Right lobe of liver (tissue), 6 donors: Measurements from ENCODE around the gene PRR5L. TPM values are rescaled to one million over a fixed set of nuclear protein-coding genes. Genes with fewer than 3 reads are reported as not detected.
A peak's percentile ranks its signal among the peaks of the same experiment; 100 is the strongest.

Experiments used
- ATAC-seq, 4 donors: fragments of 200-7000 bp; cut with Tn5 transposase; one replicate each; pipeline ENCODE4 v1.9.1; 2020; ENCODE audit warnings: mild to moderate bottlenecking in 4 of 4, moderate library complexity in 4 of 4
- DNase-seq, 3 donors: peaks; one replicate each; pipeline ENCODE4 v3.0.0-alpha.2; 2020
- H3K27ac ChIP-seq, 3 donors: fragments of 200-600 bp; one replicate each; pipeline ENCODE4 v1.8.0; 2022
- H3K27me3 ChIP-seq, 2 donors: fragments of 200-600 bp; one replicate each; pipeline ENCODE4 v1.8.0; 2022
- H3K36me3 ChIP-seq, 4 donors: fragments of 200-600 bp; sonication (generic) in 1 of 4; one replicate each; pipeline versions ENCODE4 v1.5.1 to v1.8.0; 2017 to 2022; ENCODE audit warnings: control low read depth in 1 of 4
- H3K4me1 ChIP-seq, 4 donors: fragments of 200-600 bp; sonication (generic) in 1 of 4; one replicate each; pipeline versions ENCODE4 v1.5.1 to v1.8.0; 2017 to 2022; ENCODE audit warnings: control low read depth in 1 of 4
- H3K4me3 ChIP-seq, 3 donors: fragments of 200-600 bp; one replicate each; pipeline ENCODE4 v1.8.0; 2022
- H3K9me3 ChIP-seq, 4 donors: fragments of 200-600 bp; sonication (generic) in 1 of 4; one replicate each; pipeline versions ENCODE4 v1.5.1 to v1.8.0; 2017 to 2022; ENCODE audit warnings: control low read depth in 1 of 4
- CTCF ChIP-seq, 4 donors: fragments of 200-600 bp in 3 of 4; fragments of 450-650 bp in 1 of 4; IDR thresholded peaks; one replicate each; pipeline versions ENCODE4 v1.5.1 to v1.8.0; 2016 to 2022; ENCODE audit warnings: antibody characterized with exemption in 4 of 4, mild to moderate bottlenecking in 2 of 4
- POLR2A ChIP-seq: fragments of 450-650 bp; IDR thresholded peaks from one replicate; pipeline ENCODE4 v1.6.1; 2017; ENCODE audit warnings: antibody characterized with exemption, mild to moderate bottlenecking
- whole genome bisulfite sequencing: methylation state at CpG from one replicate; pipeline ENCODE4 v1.1.6; 2018; ENCODE audit warnings: low coverage, low lambda C conversion rate; ENCODE audit not compliant: insufficient coverage; ENCODE audit errors: missing lambda C conversion rate; 5-methylcytosine and 5-hydroxymethylcytosine counted together
- intact Hi-C, 2 donors: fragments of 100-400 bp; cut with DNase I; formaldehyde crosslinking; loops; one replicate each; pipeline versions ENCODE4 v1.11.2 to v1.14.1; 2022
- total RNA-seq, 6 experiments: library from RNA; depleted of rRNA in 2 of 6; stranded (reverse); fragments of >200 nt in 2 of 6; fragmentation: NEBNext Ultra II Directional in 3 of 6; extraction: Animal tissue kit (Norgen Biotek cat#: 25700) in 3 of 6; gene quantifications; one replicate each; pipeline versions ENCODE4 v1.1.0 to v1.2.4, GENCODE V29; 2016 to 2023
- donor health status: DM: no; HTN: yes; CAD: no.
- donor health status: DM: no; HTN: no; CAD: no.
- donor health status: DM: no; HTN: no; CAD: no.
- donor health status: DM: no; HTN: yes; CAD: no.
- donor health status: DM: no; HTN: yes; CAD: no.

Gene PRR5L
- total RNA-seq, 6 experiments from 2014 or later: 2.2 to 4.5 (median 2.3) TPM

- Histone ChIP-seq H3K36me3 (no peaks in the 10 kb centered on the region), H3K4me1 (peaks cover 0 to 6% (median 0%) of the 10 kb centered on the region in 4 donors), H3K27ac (no peak overlapping the region), H3K9me3 (no peaks in the 10 kb centered on the region), H3K27me3 (no peaks in the 10 kb centered on the region), H3K4me3 (no peak overlapping the region)
- 91% methylated on average over 5 of the region's 5 CpGs for WGBS
- intact Hi-C loops: no loop called here
- no peak for DNase-seq
- TF ChIP-seq POLR2A (no peak), CTCF (IDR thresholded peaks at IDR 0.05) (no peak)
- ATAC-seq: no peak
Observed at GRCh38 chr11:36438126-36438525, 142.0 kb downstream of the PRR5L start.

GRCh38 chr11:36441610-36442208 lies 145.6 kb downstream of the PRR5L start:
- TF ChIP-seq POLR2A: no peak
- DNase-seq: no peak
- H3K4me3 ChIP-seq: no peak overlapping the region
- peak in 1 of 4 donors; percentile 30 for ATAC-seq
- H3K27me3 ChIP-seq: no peaks in the 10 kb centered on the region
- H3K27ac ChIP-seq: no peak overlapping the region
- WGBS: 71% methylated on average over 1 of the region's 2 CpGs
- intact Hi-C loops: no loop called here
- peaks cover 0 to 5% (median 0%) of the 10 kb centered on the region in 4 donors for H3K4me1 ChIP-seq
- H3K36me3 ChIP-seq: no peaks in the 10 kb centered on the region
- H3K9me3 ChIP-seq: no peaks in the 10 kb centered on the region

GRCh38 chr11:36443661-36444060 lies 147.6 kb downstream of the PRR5L start:
- Histone ChIP-seq H3K27ac (no peak overlapping the region), H3K4me1 (peaks cover 0 to 5% (median 0%) of the 10 kb centered on the region in 4 donors), H3K9me3 (no peaks in the 10 kb centered on the region), H3K36me3 (no peaks in the 10 kb centered on the region), H3K27me3 (no peaks in the 10 kb centered on the region), H3K4me3 (no peak overlapping the region)
- WGBS: 42% methylated on average over 2 of the region's 2 CpGs
- no peak for ATAC-seq
- no peak for DNase-seq
- intact Hi-C loops: no loop called here
- TF ChIP-seq CTCF (IDR thresholded peaks at IDR 0.05): no peak
- no peak for TF ChIP-seq POLR2A

GRCh38 chr11:36446135-36446534 lies 150.0 kb downstream of the PRR5L start:
- H3K9me3 ChIP-seq: no peaks in the 10 kb centered on the region
- intact Hi-C loops: no loop called here
- no peaks in the 10 kb centered on the region for H3K4me1 ChIP-seq
- ATAC-seq (no peak), DNase-seq (no peak)
- WGBS: 100% methylated on average over 1 of the region's 7 CpGs
- no peak overlapping the region for H3K27ac ChIP-seq
- H3K27me3 ChIP-seq: no peaks in the 10 kb centered on the region
- no peak for TF ChIP-seq CTCF (IDR thresholded peaks at IDR 0.05)
- TF ChIP-seq POLR2A: no peak
- H3K36me3 ChIP-seq: no peaks in the 10 kb centered on the region
- H3K4me3 ChIP-seq: no peak overlapping the region

GRCh38 chr11:36447514-36447913 lies 151.4 kb downstream of the PRR5L start:
- Histone ChIP-seq H3K4me3 (no peak overlapping the region), H3K36me3 (no peaks in the 10 kb centered on the region), H3K4me1 (no peaks in the 10 kb centered on the region), H3K9me3 (no peaks in the 10 kb centered on the region), H3K27me3 (no peaks in the 10 kb centered on the region), H3K27ac (no peak overlapping the region)
- intact Hi-C loops: no loop called here
- 38% methylated on average over 1 of the region's 2 CpGs for WGBS
- ATAC-seq (no peak), DNase-seq (no peak)
- no peak for TF ChIP-seq POLR2A
- TF ChIP-seq CTCF (IDR thresholded peaks at IDR 0.05): no peak
